Activated gamma-delta T cell treated with Interleukin-2 at 50 U/mL for 16 hours (primary cell): Measurements from ENCODE around the gene SSX2B.
"Not testable (repeated sequence)": the region's sequence is repeated elsewhere in the genome, so short reads cannot be mapped to it uniquely, and the experiment has no call there.

Experiments
- DNase-seq: peaks from one replicate; pipeline ENCODE4 v3.0.0-alpha.2; 2020

SSX2B gene, protein sequence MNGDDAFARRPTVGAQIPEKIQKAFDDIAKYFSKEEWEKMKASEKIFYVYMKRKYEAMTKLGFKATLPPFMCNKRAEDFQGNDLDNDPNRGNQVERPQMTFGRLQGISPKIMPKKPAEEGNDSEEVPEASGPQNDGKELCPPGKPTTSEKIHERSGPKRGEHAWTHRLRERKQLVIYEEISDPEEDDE

DNA sequence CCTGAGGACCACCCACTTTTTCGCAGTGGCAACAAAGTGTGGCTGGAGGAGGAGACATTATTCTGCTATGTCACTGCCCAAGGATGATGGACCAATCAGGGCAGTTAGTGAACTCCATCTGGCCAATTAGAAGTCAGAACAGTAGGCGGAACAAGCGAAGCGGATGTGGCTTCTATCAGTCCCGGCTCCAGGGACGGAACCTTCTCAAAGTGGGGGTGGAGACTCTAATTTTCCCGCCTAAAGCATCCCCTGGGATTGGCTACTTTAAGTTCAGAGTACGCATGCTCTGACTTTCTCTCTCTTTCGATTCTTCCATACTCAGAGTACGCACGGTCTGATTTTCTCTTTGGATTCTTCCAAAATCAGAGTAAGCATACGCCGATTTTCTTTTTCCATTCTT, at the start of gene SSX2B:
Gene SSX2B, plus strand, starts transcription at position 301 of the 400 bp plus-strand sequence. CDS start 1,429 bp downstream, outside the sequence.
- DNase-seq, result not testable (repeated sequence)

DNA sequence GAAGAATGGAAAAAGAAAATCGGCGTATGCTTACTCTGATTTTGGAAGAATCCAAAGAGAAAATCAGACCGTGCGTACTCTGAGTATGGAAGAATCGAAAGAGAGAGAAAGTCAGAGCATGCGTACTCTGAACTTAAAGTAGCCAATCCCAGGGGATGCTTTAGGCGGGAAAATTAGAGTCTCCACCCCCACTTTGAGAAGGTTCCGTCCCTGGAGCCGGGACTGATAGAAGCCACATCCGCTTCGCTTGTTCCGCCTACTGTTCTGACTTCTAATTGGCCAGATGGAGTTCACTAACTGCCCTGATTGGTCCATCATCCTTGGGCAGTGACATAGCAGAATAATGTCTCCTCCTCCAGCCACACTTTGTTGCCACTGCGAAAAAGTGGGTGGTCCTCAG, 44.0 kb upstream of the SSX2B start, which contains the start of gene SSX2:
Gene SSX2, minus strand, starts transcription at position 101 of the 400 bp plus-strand sequence. CDS start 1,429 bp downstream, outside the sequence.
- DNase-seq, result not testable (repeated sequence)

DNA sequence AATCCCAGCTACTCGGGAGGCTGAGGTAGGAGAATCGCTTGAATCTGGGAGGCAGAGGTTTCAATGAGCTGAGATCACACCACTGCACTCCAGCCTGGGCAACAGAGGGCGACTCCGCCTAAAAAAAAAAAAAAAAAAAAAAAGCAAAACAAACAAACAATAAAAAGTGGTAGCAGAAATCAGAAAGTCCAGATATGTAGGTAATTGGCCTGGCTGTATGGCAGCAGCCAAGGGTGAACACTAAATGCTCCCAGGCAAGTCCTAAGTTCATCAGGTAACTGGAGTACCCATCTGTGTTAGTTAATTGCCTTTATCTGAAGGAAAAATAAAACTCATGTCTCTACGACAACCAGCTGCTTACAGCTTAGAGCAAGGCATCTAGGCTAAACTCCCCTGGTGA, 14.9 kb downstream of the SSX2B start:
- DNase-seq, result not testable (repeated sequence)

DNA sequence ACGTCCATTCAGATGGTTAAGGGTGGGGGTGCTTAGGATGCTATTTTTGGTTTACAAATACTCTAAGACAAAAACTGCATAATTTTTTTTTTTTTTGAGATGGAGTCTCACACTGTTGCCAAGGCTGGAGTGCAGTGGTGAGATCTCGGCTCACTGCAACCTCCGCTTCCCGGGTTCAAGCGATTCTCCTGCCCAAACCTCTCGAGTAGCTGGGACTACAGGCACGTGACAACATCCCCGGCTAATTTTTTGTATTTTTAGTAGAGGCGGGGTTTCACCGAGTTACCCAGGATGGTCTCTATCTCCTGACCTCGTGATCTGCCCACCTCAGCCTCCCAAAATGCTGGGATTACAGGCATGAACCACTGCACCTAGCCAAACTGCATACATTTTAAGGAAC, 22.5 kb downstream of the SSX2B start:
- DNase-seq, result not testable (repeated sequence)

DNA sequence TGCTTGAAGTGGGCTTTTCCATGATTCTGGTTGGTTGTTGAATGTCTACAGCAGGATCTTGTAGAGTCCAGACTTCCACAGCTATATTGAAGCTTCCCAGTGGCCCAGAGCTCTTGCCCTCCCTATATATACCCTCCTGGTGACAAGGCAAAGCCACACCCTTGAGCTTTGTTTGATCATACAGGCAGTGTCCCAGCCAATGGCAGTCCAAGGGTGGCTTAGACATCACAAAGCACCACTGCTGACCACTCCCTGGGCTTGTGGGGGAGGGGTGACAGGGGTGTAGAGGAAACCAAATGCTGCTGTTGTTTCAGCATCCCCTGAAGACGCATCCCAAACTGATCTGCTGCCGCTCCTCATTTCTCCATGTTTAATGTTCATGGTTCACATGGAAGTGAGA, 46.3 kb downstream of the SSX2B start, which contains the start of gene SPANXN5:
Gene SPANXN5, minus strand, starts transcription at position 101 of the 400 bp plus-strand sequence. Its CDS starts 79 bp downstream, at position 22.
- not testable (repeated sequence) for DNase-seq

GRCh38 chrX:52804876-52805275, 53.8 kb downstream of the SSX2B start:
- DNase-seq, result not testable (repeated sequence)
